HG03432 (cell line): ENCODE measurements around the gene SLC7A6OS.
A peak's percentile ranks its signal among the peaks of the same experiment; 100 is the strongest.

Source experiments
- ATAC-seq: cut with Tn5 transposase; IDR thresholded peaks from one replicate; pipeline ENCODE4 v1.9.1; 2021; ENCODE audit warnings: mild to moderate bottlenecking, moderate library complexity; ENCODE audit not compliant: unreplicated experiment

Gene SLC7A6OS

DNA sequence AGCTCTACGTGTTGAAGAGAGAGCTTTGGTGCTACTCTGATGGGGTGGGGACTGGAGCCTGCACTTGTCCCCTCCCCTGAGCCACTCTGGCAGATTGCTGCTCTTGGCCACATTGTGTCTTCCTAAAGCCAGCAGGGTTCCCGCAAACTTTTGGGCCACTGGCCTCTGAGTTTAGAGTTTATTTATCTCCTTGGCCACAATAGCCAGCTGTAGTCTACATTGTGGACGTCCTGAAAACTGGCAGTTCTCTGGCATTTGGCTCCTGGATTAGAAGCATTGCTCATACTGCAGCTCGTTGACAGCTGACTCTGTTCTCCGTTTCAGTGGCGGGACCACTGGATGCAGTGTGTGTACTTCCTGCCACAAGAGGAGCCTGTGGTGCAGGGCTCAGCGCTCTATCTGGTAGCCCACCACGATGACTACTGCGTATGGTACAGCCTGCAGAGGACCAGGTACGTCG lies 34.6 kb upstream of the SLC7A6OS start:
- no peak for ATAC-seq

DNA sequence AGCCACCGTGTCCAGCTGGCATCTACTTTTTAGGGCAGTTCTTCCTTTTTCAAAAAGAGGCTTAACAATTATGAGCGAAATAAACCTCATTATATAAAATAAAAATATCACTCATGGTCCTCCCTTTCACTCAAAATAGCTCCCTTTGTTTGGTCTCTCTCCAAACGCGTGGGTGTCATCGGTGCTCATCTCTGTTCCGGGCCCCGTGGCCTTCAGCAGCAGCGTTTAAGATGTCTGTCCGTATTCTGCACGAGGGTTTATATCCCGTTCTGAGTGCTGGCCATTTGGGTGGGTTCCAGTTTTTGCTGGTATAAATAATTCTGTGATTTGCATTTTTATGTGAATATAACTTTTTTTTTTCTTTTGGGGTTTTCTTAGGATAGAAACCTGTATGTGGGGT lies 33.5 kb upstream of the SLC7A6OS start:
- ATAC-seq, result no peak

DNA sequence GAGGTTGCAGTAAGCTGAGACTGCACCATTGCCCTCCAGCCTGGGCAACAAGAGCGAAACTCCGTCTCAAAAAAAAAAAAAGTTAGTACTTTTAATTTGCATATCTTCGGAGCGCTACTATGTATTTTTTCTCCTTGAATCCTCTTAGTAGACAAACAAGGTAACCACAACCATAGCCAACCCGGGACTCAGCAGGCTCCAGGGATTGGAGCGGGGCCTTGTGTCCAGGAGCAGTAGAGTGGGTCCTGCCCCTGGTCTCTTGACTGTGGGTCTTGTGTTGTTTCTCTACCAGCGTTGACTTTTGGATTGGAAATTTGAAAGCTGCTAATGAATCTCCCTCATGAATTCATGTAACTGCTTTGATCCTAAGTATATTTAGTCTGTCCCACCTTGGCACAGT lies 32.4 kb upstream of the SLC7A6OS start:
- ATAC-seq, result no peak

DNA sequence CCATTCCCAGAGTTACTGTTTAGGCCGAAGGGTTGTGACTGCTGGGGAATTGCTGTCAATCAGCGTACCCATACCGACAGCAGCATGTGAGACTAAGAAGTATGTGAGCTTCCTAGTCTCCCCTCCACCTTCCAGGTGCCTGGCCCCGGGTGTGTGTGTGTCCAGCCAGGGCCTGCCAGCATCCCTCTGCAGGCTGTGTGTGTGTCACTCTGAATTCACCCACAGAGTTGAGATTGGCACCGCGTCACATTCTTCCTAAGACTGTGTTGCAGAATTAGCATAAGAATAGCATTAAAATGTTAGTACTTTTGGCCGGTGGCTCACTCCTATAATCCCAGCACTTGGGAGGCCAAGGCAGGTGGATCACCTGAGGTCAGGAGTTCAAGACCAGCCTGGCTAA lies 31.9 kb upstream of the SLC7A6OS start:
- ATAC-seq, result no peak

DNA sequence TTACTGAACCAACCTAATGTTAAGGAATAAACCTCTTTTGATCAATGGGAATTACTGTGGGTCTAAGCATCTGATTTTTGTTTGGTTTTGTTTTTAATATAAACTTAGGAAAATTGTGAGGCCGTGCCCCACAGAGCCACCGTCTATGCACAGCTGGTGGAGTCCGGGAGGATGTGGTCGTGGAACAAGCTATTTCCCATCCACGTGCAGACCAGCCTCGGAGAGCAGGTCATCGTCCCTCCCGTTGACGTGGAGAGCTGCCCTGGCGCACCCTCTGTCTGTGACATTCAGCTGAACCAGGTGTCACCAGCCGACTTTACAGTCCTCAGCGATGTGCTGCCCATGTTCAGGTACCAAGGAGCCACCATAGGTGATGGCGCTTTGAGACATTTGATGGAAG lies 28.5 kb upstream of the SLC7A6OS start:
- ATAC-seq, result no peak

DNA sequence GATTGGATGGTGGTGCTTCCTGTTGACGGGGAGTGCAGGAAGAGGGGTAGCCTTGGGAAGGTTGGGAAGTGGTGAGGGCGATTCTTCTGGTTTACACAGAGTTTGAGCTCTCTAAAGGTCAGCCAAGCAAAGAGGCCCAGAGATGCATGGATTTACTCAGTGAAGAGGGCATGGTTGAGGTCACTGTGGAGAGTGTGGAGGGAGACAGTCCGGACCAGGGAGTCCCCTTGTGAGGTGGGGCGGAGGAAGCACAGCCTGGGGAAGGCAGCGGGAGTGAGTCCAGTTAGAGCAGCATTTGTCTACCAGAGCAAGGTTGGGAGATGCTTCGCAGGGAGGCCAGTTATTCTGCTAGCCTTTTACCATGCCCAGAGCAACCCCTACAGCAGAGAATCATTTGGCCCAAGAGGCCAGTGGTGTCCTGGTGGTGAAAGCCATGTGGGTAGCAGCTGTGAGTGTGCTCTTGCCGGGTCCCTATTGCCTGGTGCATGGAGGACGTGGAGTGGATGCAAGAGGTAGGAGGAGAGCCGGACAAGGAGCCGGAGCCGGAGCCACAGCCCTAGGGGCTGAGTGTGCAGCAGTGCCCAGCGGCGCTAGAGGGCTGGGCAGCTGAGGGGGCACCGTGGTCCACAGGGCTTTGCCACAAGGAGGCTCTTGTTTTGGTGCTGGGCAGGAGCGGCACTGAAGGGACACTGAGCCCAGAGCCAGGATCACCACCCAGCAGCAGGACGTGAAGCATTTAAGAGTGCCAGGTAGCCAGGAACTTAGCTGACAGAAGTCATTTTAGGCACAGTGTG lies 27.8 kb upstream of the SLC7A6OS start:
- no peak for ATAC-seq

DNA sequence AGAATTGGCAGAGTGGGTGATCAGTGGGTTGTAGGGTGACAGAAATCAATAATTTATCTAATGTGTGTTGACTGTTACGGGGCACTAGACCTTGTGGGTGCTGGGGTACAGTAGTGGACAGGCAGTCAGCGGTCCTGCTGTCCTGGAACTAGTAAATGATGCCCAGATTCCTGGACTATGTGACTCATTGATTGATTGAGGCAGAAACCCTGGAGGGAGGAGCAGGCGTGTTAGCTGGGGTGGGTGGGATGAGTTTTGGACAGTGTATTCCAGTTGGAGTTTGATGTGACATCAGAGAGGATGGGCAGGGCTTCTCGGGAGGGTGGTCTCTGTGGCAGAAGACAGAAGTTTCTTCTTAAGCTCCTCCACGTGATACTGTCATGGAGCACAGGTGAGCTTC lies 24.4 kb upstream of the SLC7A6OS start:
- no peak for ATAC-seq

DNA sequence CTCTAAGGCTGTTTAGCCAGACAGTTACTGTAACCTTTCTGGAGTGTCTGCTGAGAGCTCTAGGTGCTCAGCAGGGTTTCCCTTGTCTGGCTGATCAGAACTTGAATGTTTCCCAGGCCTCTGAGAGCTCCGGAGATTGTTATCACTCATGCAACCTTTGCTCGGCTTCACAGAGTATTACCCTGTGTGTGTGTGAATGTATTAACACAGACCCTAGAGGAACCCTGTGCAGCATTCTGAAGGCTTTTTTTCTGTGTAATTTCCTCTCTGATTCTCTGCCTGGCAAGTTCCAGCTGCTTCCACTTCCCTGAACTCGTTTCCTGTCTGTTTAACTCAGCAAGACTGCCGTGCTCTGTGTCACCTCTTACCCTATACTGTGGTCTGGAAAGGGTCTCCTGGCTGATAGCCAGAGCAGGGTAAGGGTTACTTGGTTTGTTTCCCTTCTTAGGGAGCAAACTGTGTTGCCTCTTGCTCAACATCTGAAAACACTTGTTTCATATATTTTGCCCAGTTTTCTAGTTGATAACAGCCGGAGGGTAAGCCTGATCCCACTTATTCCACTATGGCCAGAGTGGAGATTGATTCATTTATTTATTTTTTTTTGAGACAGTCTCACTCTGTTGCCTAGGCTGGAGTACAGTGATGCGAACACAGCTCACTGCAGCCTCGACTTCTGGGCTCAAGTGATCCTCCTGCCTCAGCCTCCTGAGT lies 21.8 kb upstream of the SLC7A6OS start:
- ATAC-seq, result no peak

DNA sequence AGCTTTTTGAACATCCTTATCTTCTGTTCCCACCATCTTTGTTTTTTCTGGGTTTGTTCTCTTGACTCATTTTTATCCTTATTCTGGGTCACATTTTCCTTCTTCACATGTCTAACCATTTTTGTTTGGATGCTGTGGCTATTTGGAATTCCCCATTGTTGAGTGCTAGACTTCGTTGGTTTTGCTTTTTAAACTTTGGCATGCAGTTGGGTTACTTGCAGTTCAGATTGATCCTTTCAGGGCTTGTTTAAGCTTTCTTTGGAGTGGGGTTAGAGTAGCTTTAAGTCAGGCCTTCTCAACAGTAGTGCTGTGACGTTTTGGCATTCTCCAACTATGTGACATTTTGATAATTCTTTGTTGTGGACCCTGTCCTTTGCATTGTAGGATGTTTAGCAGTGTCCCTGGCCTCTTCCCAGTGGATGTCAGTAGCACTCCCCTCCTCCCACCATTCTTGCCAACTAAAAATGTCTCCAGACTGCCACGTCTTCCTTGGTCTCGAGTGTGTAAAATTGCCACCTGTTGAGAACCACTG lies 21.2 kb upstream of the SLC7A6OS start:
- ATAC-seq, result no peak

DNA sequence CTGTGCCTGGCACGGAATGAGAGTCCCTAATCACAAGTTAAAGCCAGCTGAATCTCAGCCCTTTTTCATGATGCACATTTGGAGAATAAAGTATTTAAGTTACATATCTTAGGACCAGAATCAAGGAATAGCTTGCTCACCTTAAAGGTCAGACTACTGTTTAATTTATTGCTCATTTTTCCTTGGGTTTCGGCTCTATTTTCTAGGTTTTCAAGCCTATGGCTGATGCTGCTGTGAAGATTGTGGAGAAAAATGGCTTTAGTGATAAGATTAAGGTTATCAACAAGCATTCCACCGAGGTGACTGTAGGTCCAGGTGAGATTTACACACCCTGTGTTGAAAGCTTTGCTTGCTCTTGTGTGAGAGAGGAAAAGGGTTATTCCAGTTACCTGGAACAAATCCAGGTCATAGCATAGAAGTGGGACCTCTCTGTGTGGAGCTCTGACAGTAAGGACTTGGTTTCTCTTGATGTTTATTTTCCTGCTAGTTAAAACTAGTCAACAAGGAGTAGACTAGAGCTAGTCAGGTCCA lies 18.2 kb upstream of the SLC7A6OS start:
- no peak for ATAC-seq

DNA sequence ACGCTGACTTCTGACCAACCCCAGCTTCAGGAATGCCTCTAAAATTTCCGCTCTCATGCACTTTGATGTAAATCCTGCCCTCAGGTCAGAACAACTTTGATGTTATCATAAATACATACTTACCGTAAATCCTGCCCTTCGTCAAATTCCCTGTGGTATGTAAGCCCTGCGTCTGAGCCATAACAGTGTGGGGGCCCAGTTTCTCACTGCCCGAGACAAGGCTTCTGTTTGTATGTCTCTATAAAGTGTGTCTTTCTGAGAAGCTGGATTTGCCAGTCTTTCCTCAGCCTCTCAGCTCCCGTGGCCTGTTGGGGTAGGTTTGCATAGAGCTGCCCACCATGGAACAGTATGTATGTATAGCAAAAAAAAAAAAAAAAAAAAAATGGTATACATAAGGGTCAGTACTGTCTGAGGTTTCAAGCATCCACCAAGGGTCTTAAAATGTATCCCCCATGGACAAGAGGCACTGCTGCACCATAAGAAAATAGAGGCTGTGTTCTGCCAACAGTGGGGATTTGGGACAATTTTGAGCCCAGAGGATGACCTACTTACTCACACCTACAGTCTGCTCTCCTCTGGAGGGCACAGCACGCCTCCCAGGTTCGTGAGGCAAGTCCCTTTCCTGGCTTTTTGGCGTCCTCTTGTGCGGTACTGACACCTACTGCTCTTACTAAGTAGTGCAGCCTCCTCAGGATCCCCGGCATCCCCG lies 17.6 kb upstream of the SLC7A6OS start:
- peak; percentile 78 for ATAC-seq

DNA sequence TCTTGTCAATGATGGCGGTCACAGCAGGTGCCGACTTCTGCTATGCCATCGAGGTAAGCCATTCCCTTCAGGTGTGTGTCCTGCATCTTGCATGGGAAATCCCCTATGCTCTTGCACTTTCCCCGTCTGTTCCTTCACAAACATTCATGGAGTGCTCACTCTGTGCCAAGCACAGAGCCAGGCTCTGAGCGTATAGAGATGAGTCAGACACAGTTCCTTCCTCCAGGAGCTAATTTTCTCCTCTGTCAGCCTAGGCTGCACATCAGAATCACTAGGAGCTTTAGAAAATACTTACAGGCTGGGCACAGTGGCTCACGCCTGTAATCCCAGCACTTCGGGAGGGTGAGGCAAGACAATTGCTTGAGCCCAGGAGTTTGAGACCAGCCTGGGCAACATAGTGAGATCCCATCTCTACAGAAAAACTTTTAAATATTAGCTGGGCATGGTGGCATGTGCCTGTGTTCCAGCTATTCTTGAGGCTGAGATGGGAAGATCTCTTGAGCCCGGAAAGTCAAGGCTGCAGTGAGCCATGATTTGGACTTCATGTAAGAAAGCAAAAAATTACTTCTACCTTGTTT lies 14.1 kb upstream of the SLC7A6OS start:
- no peak for ATAC-seq

DNA sequence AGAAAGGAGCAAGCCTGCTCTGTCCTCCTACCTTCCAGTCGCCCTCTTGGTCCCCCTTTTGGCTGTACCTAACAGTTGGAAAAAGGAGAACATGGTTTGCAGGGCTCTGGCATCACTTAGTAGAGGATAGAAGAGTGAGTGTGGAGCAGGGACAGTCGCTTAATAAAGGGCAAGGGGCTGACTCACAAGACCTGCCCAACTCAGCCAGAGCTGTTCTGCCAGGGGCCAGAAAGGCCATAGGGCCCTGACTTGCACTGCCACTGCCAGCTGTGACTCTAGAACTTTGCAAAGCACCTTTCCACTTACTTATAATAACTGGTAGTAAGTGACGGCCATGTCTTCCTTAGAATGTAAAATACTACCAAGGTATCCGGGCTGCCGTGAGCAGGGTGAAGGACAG lies 13.6 kb upstream of the SLC7A6OS start:
- ATAC-seq, result no peak

DNA sequence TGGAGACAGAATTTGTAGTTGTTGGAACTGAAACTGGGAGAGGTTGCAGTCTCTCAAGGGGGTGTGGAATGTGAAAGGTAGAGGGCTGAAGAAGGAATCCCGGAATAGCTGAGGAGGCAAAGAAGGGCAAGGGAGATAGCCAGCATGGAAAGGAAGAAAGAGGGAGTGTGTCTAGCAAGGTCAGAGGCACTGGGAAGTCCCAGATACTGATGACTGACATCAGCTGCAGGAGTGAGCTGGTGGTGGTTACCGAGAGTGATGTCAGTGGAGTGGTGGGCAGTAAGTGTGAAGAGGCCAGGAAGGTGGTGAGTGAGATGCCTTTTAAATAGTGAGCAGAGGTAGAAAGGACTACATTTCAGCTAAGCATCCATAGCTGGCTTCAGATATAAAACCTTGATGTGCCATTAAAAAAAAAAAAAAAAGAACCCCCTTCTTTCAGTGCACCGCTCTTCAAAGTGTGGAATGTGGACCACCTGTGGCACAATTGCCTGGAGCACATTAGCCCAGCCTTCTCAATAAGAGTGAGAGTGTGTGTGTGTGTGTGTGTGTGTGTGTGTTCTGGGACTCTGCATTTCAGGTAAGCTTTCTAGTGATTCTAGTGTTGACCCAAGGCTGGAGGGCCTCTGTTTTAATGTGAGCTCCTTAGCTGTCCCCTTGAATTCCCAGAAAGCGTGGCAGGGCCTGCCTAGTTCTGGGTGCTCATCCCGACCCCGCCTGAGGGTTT lies 8.6 kb upstream of the SLC7A6OS start:
- ATAC-seq, result no peak

DNA sequence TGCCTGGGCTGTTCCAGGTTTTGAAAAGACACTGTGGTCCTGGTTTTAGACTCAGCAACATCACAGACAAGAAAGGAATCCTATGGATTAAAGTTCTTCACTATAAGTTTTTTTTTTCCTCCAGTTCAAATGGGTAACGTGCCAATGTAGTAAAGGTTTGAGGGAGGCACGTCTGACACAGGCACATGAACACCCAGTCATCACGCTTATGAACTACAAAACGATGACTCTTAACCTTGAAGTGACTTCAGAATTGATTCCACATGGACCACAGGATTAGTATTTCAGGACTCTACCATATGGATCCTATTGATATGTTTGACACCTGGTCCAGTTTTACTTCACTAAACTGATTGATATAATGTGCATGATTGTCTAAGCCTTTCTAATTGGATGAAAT lies 2.4 kb upstream of the SLC7A6OS start:
- ATAC-seq, result no peak

DNA sequence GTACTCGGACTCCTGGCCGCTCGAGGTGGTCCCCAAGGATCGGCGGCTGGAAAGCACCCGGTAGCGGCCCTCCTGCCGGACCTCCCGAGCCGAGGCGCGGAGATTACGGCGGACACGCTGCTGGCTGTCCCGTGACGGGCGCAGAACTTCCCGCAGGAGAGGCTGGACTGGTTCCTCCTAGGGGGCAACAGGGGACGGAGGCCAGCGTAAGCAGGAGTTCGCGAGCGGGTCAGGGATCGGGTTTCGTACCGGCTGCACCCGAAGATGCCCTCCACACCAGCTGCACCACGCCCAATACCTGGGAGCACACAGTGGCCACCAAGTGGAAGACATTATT lies 341 bp downstream of the SLC7A6OS start:
- ATAC-seq, result peak; percentile 36

DNA sequence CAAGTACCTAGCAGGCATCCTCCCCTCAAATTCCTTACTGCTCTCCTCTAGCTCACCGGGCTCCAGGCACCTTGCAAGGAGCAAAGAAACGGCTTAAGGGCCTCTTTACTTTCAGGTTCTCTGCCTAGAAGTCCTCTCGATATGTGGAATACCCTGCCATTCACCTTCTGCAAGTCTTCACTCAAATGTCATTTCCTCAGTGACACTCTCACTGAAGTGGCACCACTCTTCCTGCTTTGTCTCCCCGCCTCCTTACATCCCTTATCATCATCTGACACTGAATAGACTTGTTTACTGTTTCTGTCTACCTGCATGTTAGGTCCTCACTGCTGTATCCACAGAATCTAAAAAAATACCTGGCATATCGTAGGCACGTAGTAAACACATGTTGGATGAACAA lies 947 bp downstream of the SLC7A6OS start:
- no peak for ATAC-seq

DNA sequence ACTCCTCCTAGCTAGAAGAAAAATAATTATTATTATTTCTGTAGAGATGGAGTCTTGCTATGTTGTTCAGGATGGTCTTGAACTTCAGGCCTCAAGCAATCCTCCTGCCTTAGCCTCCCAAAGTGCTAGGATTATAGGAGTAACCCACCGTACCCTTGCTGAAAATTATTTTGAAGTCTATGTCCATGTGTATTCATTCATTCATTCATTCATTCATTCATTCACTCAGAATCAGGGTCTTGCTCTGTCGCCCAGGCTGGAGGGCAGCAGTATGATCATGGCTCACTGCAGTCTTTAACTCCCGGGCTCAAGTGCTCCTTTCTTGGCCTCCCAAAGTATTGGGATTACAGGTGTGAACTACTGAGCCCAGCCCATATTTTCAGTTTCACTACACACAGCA lies 4.1 kb downstream of the SLC7A6OS start:
- no peak for ATAC-seq

DNA sequence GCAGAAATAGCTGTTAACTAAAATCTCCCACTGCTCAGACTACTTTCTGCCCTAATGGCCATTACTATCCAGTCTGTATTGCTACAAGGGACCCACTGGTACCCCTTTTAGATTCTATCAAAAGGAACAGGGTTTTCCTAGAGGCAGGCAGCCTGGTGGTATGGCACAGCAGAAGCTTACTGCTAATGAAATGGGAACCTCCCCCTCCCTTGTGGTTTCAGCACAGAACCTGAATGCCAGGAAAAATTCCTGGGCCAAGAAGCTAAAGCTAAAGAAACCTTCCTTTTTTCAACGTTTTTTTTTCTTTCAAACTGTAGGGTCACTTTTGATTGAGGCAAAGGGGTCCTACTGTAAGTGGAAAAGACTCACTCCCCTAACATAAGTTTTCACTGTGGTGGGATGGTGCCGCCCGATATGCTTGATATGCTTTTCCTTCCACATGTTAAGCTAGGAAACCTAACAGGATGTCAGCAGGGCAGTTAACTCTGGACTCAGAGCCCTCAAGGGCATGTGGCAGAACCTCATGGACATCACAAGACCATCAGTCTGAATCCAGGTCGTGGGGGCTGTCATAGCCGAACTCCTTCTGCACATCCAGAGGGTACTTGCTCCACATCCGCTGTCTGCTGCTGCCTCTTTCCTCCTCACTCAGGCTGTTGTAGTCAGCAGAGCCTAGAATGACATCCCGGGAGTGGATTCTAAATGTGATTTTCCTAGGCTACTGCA lies 9.8 kb downstream of the SLC7A6OS start:
- no peak for ATAC-seq
